Neuron (in vitro differentiated cells): ENCODE measurements around the gene KLHL14.
"Not testable (repeated sequence)": the region's sequence is repeated elsewhere in the genome, so short reads cannot be mapped to it uniquely, and the experiment has no call there.

Experiments used
- H2AFZ ChIP-seq: one replicate; pipeline ENCODE4 v1.6.1; 2013; ENCODE audit warnings: low read depth, mild to moderate bottlenecking, inconsistent platforms, low read length, moderate library complexity
- H3K27me3 ChIP-seq: one replicate; pipeline ENCODE4 v1.6.1; 2013; ENCODE audit warnings: low read length; ENCODE audit not compliant: insufficient read depth
- H3K36me3 ChIP-seq: one replicate; pipeline ENCODE4 v1.6.1; 2013; ENCODE audit warnings: low read length; ENCODE audit not compliant: insufficient read depth
- H3K4me1 ChIP-seq: one replicate; pipeline ENCODE4 v1.6.1; 2013; ENCODE audit warnings: low read length; ENCODE audit not compliant: insufficient read depth
- H3K4me3 ChIP-seq: 2 replicates; pipeline ENCODE4 v1.5.1; 2013; ENCODE audit warnings: mild to moderate bottlenecking, low read length, moderate library complexity
- H3K9me3 ChIP-seq: one replicate; pipeline ENCODE4 v1.6.1; 2013; ENCODE audit warnings: low read length

The KLHL14 gene

GRCh38 chr18:32688821-32689220, 84.0 kb downstream of the KLHL14 start:
- H2AFZ ChIP-seq = no peak overlapping the region
- no peaks in the 10 kb centered on the region for H3K27me3 ChIP-seq

DNA sequence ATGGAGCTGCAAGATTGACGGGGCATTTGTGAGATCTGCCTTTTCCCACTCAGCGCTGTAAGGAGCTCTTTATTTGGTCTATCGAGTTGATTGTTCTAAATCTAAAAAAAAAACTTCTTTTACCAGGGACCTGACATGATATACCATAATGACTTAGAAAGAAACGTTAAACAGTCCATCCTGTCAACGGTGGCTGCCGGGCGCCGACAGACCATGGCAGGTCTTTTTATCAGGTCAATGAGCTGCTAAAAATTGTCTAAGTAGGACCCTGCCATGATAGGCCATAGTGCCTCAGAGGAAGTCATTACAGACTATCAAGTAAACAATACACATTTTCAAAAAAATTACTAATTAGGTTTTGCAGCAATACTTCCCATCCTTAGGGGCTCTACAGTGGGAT, 87.9 kb downstream of the KLHL14 start:
- Histone ChIP-seq H3K9me3 (no peaks in the 10 kb centered on the region), H3K36me3 (no peaks in the 10 kb centered on the region), H2AFZ (no peak overlapping the region)

More at GRCh38 chr18:32688821-32689220, 84.0 kb downstream of the KLHL14 start:
- no peaks in the 10 kb centered on the region for H3K36me3 ChIP-seq
- H3K9me3 ChIP-seq = no peaks in the 10 kb centered on the region
- no peak overlapping the region for H3K4me3 ChIP-seq
- no peaks in the 10 kb centered on the region for H3K4me1 ChIP-seq

DNA sequence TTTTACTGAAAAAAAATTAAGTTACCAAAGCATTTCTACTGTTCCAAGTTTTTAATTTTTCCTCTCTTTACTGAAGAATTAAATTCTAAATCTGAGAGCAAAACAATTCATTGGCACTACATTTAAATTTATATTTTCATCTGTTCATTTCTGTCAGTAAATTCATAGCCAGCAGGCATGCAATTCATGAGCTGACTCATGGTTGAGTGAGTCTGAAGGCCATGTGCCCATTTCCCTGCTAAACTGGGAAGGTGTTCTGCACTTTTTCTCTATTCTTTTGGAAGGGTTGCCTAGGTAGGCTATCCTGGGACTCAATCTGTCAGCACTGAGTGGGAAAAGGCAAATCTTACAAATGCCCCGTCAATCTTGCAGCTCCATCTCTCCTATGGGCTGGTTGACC, 88.7 kb downstream of the KLHL14 start:
- H3K9me3 ChIP-seq = no peaks in the 10 kb centered on the region
- H3K36me3 ChIP-seq = no peaks in the 10 kb centered on the region
- H3K27me3 ChIP-seq = no peaks in the 10 kb centered on the region

More for the DNA sequence above, 87.9 kb downstream of the KLHL14 start:
- Histone ChIP-seq H3K4me3 (no peak overlapping the region), H3K27me3 (no peaks in the 10 kb centered on the region), H3K4me1 (no peaks in the 10 kb centered on the region)

DNA sequence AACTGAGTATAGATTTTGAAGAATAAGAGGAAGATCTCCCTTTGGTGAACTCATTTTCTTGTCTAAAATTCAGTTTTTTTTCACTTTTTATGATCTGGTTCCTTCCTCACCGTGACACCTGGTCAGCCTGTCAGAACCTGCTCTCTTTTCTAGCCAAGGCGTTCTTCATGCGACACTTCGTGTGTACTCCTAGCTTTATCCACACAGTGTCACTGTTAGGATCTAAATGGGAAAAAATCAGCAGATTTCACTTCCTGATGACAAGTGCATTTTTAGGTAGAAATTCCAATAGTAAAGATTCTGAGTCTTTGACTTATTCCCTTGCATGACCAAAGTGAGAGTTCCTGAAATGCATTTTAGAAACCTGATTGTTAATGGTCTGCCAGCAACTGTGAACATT, 89.8 kb downstream of the KLHL14 start:
- Histone ChIP-seq H2AFZ (no peak overlapping the region), H3K9me3 (no peaks in the 10 kb centered on the region), H3K4me1 (no peaks in the 10 kb centered on the region), H3K27me3 (no peaks in the 10 kb centered on the region), H3K4me3 (no peak overlapping the region), H3K36me3 (no peaks in the 10 kb centered on the region)

More for the DNA sequence above, 88.7 kb downstream of the KLHL14 start:
- Histone ChIP-seq H3K4me1 (no peaks in the 10 kb centered on the region), H3K4me3 (no peak overlapping the region), H2AFZ (no peak overlapping the region)

DNA sequence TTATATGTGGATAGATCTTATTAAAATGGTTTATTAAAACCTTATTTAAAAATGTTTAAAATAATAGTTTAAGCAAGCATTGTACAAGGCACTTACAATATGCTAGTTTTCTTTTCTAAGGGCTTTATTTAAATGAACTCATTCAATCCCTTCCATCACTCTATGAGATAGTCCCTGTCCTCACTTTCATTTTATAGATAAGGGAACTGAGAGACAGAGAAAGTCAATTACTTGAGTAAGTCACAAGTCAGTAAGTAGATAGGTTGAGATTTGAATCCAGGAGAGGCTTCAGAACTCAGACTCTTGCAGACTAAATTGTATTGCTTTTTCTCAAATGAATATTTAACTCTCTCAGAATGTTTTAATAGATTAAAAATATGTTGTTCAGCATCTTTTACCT, 95.2 kb downstream of the KLHL14 start:
- Histone ChIP-seq H2AFZ (no peak overlapping the region), H3K9me3 (no peaks in the 10 kb centered on the region), H3K4me3 (no peak overlapping the region), H3K4me1 (no peaks in the 10 kb centered on the region), H3K27me3 (no peaks in the 10 kb centered on the region), H3K36me3 (no peaks in the 10 kb centered on the region)

DNA sequence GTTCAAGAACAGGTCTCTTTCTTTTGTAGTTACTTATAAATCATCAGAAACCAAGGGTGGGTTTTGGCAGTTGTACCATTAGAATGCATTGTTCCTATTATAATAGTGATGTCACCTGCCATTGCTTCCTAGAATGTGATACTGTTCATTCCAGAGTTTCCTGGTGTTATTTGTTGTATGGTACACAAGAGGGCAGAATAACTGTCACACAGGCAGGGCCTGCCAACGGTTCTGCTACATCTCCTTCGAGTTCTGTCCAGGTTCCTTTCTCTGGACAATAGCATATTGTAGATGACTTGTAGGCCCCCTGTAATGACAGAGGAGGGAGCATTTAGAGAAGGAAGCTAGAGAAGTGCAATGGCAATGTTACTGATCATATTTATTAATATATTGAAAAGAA, 98.3 kb downstream of the KLHL14 start:
- H3K4me1 ChIP-seq = no peaks in the 10 kb centered on the region
- no peak overlapping the region for H3K4me3 ChIP-seq
- no peaks in the 10 kb centered on the region for H3K9me3 ChIP-seq
- H3K27me3 ChIP-seq = no peaks in the 10 kb centered on the region
- H2AFZ ChIP-seq = no peak overlapping the region
- no peaks in the 10 kb centered on the region for H3K36me3 ChIP-seq

GRCh38 chr18:32672398-32672797, 100.4 kb downstream of the KLHL14 start:
- H3K36me3 ChIP-seq = no peaks in the 10 kb centered on the region
- no peaks in the 10 kb centered on the region for H3K9me3 ChIP-seq
- no peak overlapping the region for H3K4me3 ChIP-seq
- H3K27me3 ChIP-seq = no peaks in the 10 kb centered on the region
- no peak overlapping the region for H2AFZ ChIP-seq
- no peaks in the 10 kb centered on the region for H3K4me1 ChIP-seq

DNA sequence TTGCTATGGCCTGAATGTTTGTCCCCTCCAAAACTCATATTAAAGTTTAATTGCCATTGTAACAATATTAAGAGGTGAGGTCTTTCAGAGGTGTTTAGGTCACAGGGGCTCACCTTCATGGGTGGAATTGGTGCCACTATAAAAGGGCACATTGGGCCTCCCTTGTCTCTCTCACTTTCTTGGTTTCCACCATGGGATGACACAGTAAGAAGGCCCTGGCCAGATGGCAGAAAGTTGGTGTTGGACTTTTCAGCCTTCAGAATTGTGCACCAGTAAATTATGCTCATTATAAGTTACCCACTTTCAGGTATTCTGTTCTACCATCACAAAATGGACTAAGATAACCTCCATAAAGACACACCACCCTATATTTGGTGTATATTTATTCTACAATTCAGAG, 102.1 kb downstream of the KLHL14 start:
- H3K9me3 ChIP-seq = no peaks in the 10 kb centered on the region
- H3K4me1 ChIP-seq = no peaks in the 10 kb centered on the region
- H2AFZ ChIP-seq = no peak overlapping the region
- H3K36me3 ChIP-seq = no peaks in the 10 kb centered on the region
- H3K27me3 ChIP-seq = no peaks in the 10 kb centered on the region
- no peak overlapping the region for H3K4me3 ChIP-seq

DNA sequence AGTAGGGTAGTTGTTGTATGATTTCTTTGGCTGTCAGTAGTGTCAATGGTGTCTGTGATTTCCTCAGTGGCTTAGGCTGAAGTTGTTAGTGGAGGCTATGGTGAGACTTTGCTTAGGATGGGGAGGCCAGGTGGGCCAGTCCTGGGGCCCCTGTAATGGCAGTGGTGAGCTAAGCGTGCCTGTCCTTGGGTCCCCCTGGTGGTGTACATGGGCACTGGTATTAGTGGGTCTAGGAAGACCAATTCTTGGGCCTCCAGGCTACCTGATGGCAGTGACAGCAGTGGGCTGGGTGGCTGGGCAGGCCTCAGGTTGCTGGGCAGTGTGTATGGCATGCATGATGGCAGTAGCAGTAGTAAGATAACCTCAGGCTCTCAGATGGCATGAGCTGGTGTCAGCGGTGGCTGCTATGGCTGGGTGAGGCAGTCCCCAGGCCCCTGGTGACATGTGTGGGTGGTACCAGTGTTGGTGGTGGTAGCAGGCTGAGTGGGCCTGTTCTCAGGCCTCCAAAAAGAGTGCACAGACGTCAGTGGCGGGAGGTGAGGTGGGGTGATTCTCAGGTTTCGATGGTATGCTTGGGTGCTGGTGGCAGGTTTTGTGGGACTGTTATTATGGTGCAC, 103.2 kb downstream of the KLHL14 start:
- Histone ChIP-seq H3K27me3 (no peaks in the 10 kb centered on the region), H3K36me3 (no peaks in the 10 kb centered on the region), H3K4me1 (no peaks in the 10 kb centered on the region), H3K9me3 (no peaks in the 10 kb centered on the region), H3K4me3 (no peak overlapping the region), H2AFZ (no peak overlapping the region)

DNA sequence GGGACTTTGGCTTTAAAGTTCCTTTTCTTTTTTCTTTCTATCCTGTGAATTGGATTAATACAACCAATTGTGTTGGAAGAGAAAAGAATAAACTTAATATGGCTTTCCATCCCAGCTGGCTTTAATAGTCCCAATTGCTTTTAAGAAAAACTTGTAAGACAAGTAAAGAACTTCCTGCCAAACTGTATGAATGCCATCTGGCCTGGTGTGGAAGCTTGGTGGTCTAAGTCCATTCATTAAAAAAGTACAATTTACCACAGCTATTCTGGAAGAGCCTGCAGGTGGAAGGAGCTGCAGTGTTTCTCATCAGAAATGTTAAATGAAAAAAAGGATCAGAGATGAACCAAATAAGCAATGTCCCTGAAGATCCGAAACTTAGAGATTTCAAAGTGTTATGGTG, 103.9 kb downstream of the KLHL14 start:
- no peak overlapping the region for H3K4me3 ChIP-seq
- no peaks in the 10 kb centered on the region for H3K27me3 ChIP-seq
- H3K36me3 ChIP-seq = no peaks in the 10 kb centered on the region
- H2AFZ ChIP-seq = no peak overlapping the region
- no peaks in the 10 kb centered on the region for H3K9me3 ChIP-seq
- H3K4me1 ChIP-seq = no peaks in the 10 kb centered on the region

- H3K27me3 ChIP-seq = no peaks in the 10 kb centered on the region
- no peak overlapping the region for H3K4me3 ChIP-seq
- H3K9me3 ChIP-seq = no peaks in the 10 kb centered on the region
- no peaks in the 10 kb centered on the region for H3K4me1 ChIP-seq
- no peak overlapping the region for H2AFZ ChIP-seq
- H3K36me3 ChIP-seq = no peaks in the 10 kb centered on the region
Observed at GRCh38 chr18:32661486-32662299, 111.1 kb downstream of the KLHL14 start.

- H3K27me3 ChIP-seq, H3K9me3 ChIP-seq, H3K4me1 ChIP-seq, H3K4me3 ChIP-seq, H3K36me3 ChIP-seq, H2AFZ ChIP-seq: not testable (repeated sequence)
Observed at GRCh38 chr18:32654507-32654906, 118.3 kb downstream of the KLHL14 start.

DNA sequence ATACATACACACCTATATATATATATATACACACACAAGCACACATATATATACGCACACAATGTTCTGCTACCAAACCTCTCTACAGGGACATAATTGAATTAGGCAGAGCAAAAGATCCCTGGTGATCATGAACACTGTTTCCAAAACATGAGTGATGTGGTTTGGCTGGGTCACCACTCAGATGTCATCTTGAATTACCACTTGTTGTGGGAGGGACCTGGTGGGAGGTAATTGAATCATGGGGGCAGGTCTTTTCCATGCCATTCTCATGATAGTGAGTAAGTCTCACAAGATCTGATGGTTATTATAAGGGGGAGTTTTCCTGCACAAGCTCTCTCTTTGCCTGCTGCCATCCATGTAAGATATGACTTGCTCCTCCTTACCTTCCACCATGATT, 135.2 kb downstream of the KLHL14 start:
- H3K9me3 ChIP-seq, H3K4me3 ChIP-seq, H3K4me1 ChIP-seq, H2AFZ ChIP-seq, H3K36me3 ChIP-seq, H3K27me3 ChIP-seq: not testable (repeated sequence)

- Histone ChIP-seq H3K27me3 (no peaks in the 10 kb centered on the region), H3K36me3 (no peaks in the 10 kb centered on the region), H3K9me3 (no peaks in the 10 kb centered on the region), H2AFZ (no peak overlapping the region), H3K4me3 (no peak overlapping the region), H3K4me1 (no peaks in the 10 kb centered on the region)
Observed at GRCh38 chr18:32637226-32637625, 135.6 kb downstream of the KLHL14 start.
